VCaP (cell line): ENCODE measurements around the gene WDR90.
A peak's percentile ranks its signal among the peaks of the same experiment; 100 is the strongest.

Source experiments
- H3K27ac ChIP-seq: fragments of 450-650 bp; 2 replicates; pipeline ENCODE4 v1.5.1; 2017
- TF ChIP-seq, protein P1 (sequence below): fragments of 450-650 bp; conservative IDR thresholded peaks from 2 replicates; pipeline ENCODE4 v1.5.1; 2017; ENCODE audit warnings: mild to moderate bottlenecking, moderate library complexity

Gene WDR90

DNA sequence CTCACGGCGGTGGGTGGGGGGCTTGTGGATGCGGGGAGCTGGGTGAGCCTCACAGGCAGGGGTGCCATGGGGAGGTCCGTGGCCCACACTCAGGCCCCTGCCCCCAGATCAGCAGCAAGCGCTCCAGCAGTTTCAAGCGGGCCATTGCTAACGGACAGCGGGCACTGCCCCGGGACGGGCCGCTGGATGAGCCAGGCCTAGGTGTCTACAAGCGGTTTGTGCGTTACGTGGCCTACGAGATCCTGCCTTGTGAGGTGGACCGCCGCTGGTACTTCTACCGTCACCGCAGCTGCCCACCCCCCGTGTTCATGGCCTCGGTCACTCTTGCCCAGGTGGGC is 27.4 kb downstream of the WDR90 start:
- peak overlapping the region; percentile 62; the same call in 1 of the 2 replicates for H3K27ac ChIP-seq
- TF ChIP-seq, protein P1, sequence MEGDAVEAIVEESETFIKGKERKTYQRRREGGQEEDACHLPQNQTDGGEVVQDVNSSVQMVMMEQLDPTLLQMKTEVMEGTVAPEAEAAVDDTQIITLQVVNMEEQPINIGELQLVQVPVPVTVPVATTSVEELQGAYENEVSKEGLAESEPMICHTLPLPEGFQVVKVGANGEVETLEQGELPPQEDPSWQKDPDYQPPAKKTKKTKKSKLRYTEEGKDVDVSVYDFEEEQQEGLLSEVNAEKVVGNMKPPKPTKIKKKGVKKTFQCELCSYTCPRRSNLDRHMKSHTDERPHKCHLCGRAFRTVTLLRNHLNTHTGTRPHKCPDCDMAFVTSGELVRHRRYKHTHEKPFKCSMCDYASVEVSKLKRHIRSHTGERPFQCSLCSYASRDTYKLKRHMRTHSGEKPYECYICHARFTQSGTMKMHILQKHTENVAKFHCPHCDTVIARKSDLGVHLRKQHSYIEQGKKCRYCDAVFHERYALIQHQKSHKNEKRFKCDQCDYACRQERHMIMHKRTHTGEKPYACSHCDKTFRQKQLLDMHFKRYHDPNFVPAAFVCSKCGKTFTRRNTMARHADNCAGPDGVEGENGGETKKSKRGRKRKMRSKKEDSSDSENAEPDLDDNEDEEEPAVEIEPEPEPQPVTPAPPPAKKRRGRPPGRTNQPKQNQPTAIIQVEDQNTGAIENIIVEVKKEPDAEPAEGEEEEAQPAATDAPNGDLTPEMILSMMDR = no peak

DNA sequence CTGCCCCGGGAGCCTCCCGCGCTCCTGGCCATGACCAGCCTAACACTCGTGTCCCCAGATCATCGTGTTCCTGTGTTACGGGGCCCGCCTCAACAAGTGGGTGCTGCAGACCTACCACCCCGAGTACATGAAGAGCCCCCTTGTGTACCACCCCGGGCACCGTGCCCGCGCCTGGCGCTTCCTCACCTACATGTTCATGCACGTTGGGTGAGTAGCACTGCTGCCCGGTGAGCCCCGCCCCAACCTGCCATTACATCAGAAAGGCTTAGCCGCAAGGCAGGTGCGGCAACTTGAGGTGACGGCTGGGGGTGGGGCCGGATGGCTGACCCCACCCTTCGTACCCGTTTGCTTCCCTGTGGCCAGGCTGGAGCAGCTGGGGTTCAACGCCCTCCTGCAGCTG is 27.7 kb downstream of the WDR90 start:
- H3K27ac ChIP-seq = no peak overlapping the region
- TF ChIP-seq, protein P1 = no peak

DNA sequence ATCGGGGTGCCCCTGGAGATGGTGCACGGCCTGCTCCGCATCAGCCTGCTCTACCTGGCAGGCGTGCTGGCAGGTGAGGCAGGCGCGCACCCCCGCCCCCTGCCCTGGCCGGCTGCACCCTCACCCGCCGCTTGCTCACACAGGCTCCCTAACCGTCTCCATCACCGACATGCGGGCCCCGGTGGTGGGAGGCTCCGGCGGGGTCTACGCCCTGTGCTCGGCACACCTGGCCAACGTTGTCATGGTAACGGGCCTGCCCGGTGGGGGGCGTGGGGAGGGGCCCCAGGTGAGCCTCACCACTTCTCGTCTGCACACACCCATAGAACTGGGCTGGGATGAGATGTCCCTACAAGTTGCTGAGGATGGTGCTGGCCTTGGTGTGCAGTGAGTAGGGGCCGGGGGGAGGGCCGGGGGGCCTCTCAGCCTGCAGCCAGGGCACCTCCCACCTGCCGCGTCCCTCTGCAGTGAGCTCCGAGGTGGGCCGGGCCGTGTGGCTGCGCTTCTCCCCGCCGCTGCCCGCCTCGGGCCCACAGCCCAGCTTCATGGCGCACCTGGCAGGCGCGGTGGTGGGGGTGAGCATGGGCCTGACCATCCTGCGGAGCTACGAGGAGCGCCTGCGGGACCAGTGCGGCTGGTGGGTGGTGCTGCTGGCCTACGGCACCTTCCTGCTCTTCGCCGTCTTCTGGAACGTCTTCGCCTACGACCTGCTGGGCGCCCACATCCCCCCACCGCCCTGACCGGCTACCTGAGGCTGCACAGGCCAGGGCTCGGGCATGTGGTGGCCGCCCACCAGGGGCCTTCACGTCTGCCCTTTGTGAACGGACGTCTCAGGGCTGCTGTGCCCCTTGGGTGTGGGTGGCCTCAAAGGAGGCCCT is 28.4 kb downstream of the WDR90 start:
- TF ChIP-seq, protein P1 = no peak
- no peak overlapping the region for H3K27ac ChIP-seq

DNA sequence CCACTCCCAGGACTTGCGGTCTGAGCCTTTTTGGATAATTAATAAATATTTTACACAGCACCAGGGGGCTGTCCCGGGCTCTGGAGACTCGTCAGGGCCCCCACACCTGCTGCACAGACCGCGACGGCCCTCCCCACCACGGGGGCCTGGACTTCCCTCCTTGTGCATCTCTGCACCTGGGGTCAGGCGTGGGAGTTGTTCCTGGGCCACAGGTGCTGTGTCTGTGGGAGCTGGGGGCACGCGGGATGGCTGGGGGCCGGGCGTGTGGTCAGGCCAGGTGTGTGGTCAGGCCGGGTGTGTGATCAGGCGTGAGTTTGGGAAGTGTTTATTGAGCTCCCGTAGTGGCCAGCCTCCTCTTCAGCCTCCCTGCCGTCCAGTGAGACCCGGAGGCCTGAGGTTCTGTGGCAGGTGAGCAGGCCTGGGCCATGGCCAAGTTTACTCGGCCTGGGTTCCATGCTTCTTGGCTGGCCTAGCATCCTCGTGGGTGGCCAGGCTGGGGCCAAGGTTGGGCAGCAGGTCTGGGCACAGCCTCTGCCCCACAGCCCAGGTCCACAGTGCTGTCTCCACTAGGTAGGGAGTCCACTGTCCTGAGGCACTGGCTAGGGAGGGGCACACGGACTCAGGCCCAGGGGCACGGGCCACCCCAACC is 29.2 kb downstream of the WDR90 start:
- TF ChIP-seq, protein P1 = no peak
- H3K27ac ChIP-seq = peak overlapping the region; percentile 91

DNA sequence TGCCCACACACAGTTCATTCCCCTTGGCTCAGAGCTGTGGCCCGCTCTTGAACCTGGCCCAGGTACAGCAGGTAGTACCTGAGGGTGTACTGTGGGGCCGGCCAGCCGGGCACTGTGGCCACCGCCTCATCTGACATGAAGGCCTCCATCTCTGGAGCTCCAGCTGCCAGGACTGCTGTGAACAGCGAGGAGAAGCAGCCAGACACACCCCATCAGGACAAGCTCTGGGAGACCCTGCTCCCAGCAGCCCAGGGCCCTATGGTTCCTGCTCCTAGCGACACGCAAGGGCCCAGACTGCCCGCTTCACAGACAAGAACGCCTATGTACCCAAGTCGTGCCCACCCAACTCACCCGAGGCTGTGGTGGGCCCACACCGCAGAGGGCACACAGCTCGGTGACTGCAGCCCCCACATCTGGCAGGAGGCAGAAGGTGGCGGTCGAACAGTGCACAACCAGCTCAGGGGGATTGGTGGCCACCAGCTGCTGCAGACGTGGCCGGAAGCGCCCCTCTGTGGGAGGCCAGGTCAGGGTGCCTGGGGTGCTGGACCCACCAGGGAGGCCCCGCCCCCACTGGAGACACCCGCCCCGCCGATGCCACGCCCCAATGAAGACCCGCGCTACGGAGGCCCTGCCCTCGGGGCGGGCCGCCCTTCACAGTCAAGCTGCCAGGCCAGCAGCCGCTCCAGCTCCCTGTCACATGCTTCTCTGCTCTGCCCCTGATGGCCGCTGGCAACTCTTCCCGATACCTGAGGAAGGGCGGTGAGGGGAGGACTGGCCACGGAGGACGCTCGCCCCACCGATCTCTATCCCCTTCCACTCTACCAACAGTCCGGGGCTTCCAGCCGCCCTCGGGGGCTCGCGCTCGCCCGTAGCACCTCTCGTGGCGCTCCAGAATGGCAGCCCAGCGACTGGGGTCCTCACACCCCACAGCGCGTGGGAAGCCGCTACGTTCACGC is 30.0 kb downstream of the WDR90 start:
- TF ChIP-seq, protein P1 = no peak
- peak overlapping the region; percentile 91 for H3K27ac ChIP-seq

DNA sequence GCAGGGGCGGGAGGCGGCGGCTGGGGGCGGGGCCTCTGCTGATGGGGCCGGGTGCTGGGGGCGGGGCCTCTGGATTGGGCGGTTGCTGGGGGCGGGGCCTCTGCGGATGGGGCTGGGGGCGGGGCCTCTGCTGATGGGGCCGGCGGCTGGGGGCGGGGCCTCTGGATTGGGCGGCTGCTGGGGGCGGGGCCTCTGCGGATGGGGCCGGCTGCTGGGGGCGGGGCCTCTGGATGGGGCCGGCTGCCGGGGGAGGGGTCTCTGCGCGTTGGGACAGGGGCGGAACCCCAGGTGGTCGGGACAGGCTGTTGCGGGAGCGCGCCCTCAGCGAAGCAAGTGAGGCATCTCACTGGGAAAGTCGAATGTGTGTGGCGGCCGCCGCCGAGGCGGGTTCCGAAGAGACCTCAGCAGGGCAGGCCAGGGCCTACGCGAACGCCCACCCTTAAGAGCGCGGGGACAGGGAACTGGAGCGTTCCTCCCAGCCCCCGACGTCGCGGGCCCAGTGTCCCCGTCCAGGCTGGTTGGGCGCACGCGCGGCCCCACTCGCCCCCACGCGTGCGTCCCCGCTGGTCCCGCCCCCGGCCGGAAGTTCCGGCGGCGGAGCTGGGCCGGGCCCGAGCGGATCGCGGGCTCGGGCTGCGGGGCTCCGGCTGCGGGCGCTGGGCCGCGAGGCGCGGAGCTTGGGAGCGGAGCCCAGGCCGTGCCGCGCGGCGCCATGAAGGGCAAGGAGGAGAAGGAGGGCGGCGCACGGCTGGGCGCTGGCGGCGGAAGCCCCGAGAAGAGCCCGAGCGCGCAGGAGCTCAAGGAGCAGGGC is 30.9 kb downstream of the WDR90 start, which contains the start of gene STUB1:
Gene STUB1, plus strand, starts transcription at position 597 of the 811 bp plus-strand sequence. Its CDS starts 116 bp downstream, at position 713.
- TF ChIP-seq, protein P1 = no peak
- H3K27ac ChIP-seq = peak within 1 kb of the TSS; percentile 91
